Thyroid gland (tissue), 4 donors: Measurements from ENCODE around the gene RIMBP2. TPM values are rescaled to one million over a fixed set of nuclear protein-coding genes. Genes with fewer than 3 reads are reported as not detected.
"Not testable (repeated sequence)": the region's sequence is repeated elsewhere in the genome, so short reads cannot be mapped to it uniquely, and the experiment has no call there.

Source experiments
- DNase-seq, 2 donors: peaks; one replicate each; pipeline ENCODE4 v3.0.0-alpha.2; 2019
- H3K27ac ChIP-seq, 3 donors: fragments of 200-600 bp; sonication (generic); 1 replicate in 2 of 3; 2 replicates in 1 of 3; pipeline ENCODE4 v1.5.1; 2016 to 2019; ENCODE audit warnings: mild to moderate bottlenecking in 1 of 3, moderate library complexity in 1 of 3
- H3K27me3 ChIP-seq: fragments of 200-600 bp; sonication (generic); one replicate; pipeline ENCODE4 v1.5.1; 2019
- H3K36me3 ChIP-seq, 2 donors: fragments of 200-600 bp; sonication (generic); one replicate each; pipeline ENCODE4 v1.5.1; 2016 to 2019
- H3K4me1 ChIP-seq, 2 donors: fragments of 200-600 bp; sonication (generic); one replicate each; pipeline ENCODE4 v1.5.1; 2017 to 2019
- H3K4me3 ChIP-seq, 3 donors: fragments of 200-600 bp; sonication (generic); replicated peaks in 1 of 3; 1 replicate in 2 of 3; 2 replicates in 1 of 3; pipeline ENCODE4 v1.5.1; 2016; ENCODE audit warnings: mild to moderate bottlenecking in 1 of 3
- H3K9me3 ChIP-seq: fragments of 200-600 bp; sonication (generic); one replicate; pipeline ENCODE4 v1.5.1; 2017
- POLR2A ChIP-seq, 2 donors: fragments of 450-650 bp; IDR thresholded peaks; one replicate each; pipeline ENCODE4 v1.6.1; 2017; ENCODE audit warnings: antibody characterized with exemption in 2 of 2, mild to moderate bottlenecking in 2 of 2, moderate library complexity in 1 of 2
- WGBS, 2 donors: methylation state at CpG; one replicate each; pipeline ENCODE4 v1.1.5; 2017; 5-methylcytosine and 5-hydroxymethylcytosine counted together
- intact Hi-C: fragments of 100-400 bp; cut with DNase I; formaldehyde crosslinking; loops from one replicate; pipeline ENCODE4 v1.15.1; 2023
- total RNA-seq, 4 donors: library from RNA; depleted of rRNA; stranded (reverse); fragments of >200 nt; gene quantifications; one replicate each; pipeline ENCODE4 v1.2.3, GENCODE V29; 2016
- TF ChIP-seq, protein P1 (sequence below), 6 experiments: fragments of 200-600 bp in 3 of 6; fragments of 450-650 bp in 3 of 6; sonication (generic) in 3 of 6; IDR thresholded peaks; one replicate each; pipeline ENCODE4 v1.5.1; 2016 to 2019; ENCODE audit warnings: antibody characterized with exemption in 6 of 6, mild to moderate bottlenecking in 2 of 6, inconsistent platforms in 1 of 6, moderate library complexity in 1 of 6

Gene RIMBP2
- total RNA-seq, 4 donors from 2014 or later, result 0.11 to 2.2 (median 0.63) TPM

DNA sequence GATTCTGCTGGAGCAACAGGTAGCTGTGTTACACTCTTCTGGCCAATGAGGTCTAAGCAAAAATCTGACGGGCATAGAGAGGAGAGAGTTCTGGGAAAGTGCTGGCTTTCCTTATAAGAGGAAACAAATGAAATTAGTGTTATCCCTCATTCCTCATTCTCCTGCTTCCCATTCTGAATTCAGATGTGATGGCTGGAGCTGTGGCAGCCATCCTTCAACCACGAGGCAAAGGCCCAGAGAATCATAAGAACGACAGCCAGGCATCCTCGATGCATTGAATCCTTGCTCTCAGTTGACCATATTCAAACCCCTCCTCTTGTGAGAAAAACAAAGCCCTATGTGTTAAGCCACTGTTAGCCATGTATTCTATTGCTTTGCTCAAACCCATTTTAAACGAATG lies 27.5 kb upstream of the RIMBP2 start:
- H3K27me3 ChIP-seq, result no peaks in the 10 kb centered on the region
- peaks cover 0 to 6% of the 10 kb centered on the region in 2 donors for H3K4me1 ChIP-seq
- H3K4me3 ChIP-seq, result no peak overlapping the region
- H3K36me3 ChIP-seq, result no peaks in the 10 kb centered on the region
- H3K27ac ChIP-seq, result no peak overlapping the region
- DNase-seq, result no peak
- intact Hi-C loops, result no loop called here
- no peaks in the 10 kb centered on the region for H3K9me3 ChIP-seq
- TF ChIP-seq, protein P1, sequence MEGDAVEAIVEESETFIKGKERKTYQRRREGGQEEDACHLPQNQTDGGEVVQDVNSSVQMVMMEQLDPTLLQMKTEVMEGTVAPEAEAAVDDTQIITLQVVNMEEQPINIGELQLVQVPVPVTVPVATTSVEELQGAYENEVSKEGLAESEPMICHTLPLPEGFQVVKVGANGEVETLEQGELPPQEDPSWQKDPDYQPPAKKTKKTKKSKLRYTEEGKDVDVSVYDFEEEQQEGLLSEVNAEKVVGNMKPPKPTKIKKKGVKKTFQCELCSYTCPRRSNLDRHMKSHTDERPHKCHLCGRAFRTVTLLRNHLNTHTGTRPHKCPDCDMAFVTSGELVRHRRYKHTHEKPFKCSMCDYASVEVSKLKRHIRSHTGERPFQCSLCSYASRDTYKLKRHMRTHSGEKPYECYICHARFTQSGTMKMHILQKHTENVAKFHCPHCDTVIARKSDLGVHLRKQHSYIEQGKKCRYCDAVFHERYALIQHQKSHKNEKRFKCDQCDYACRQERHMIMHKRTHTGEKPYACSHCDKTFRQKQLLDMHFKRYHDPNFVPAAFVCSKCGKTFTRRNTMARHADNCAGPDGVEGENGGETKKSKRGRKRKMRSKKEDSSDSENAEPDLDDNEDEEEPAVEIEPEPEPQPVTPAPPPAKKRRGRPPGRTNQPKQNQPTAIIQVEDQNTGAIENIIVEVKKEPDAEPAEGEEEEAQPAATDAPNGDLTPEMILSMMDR (IDR thresholded peaks at IDR 0.05), result no peak
- no peak for TF ChIP-seq POLR2A (IDR thresholded peaks at IDR 0.05)
- 92 to 94% methylated on average over 5 of the region's 5 CpGs for WGBS, 2 donors

DNA sequence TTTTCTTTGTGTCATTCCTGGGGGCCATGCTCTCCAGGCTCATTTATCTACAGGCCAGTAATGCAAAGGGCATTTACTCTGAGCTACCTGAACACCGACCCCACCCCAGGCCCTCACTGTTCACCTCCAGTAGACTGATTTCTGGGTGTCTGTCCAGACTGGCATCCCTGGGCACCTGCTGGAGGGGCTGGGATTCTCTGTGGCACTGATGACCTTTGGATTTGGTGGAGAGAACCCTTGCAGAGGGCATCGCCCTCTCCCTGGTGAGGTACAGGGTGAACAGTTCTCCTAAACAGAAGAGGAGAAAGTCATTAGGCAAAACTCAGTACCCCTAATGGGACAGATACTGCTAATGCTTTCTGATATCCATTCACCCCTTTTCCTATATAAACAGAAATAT lies 27.1 kb upstream of the RIMBP2 start:
- H3K36me3 ChIP-seq, result no peaks in the 10 kb centered on the region
- no peaks in the 10 kb centered on the region for H3K9me3 ChIP-seq
- peaks cover 0 to 4% of the 10 kb centered on the region in 2 donors for H3K4me1 ChIP-seq
- DNase-seq, result no peak
- no peaks in the 10 kb centered on the region for H3K27me3 ChIP-seq
- no peak overlapping the region for H3K4me3 ChIP-seq
- intact Hi-C loops, result no loop called here
- no peak for TF ChIP-seq POLR2A (IDR thresholded peaks at IDR 0.05)
- TF ChIP-seq, protein P1 (IDR thresholded peaks at IDR 0.05), result no peak
- 90 to 94% methylated on average over 2 of the region's 2 CpGs for WGBS, 2 donors
- no peak overlapping the region for H3K27ac ChIP-seq

DNA sequence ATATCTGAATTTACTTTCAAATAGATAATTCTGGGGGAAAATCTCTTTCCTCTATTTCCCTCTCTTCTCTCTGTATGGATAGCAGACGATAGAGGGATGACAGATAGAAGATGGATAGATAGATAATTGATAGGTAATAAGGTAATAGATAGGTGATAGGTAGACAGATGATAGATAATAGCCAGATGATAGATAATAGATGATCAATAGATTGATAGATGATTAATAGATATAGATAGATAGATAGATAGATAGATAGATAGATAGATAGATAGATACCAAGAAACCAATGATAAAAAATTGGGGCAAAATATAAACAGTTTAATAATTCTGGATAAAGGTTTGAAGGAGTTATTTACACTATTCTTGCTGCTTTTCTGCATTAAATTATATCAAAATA lies 26.6 kb upstream of the RIMBP2 start:
- Histone ChIP-seq H3K27me3 (no peaks in the 10 kb centered on the region), H3K4me1 (no peaks in the 10 kb centered on the region), H3K36me3 (no peaks in the 10 kb centered on the region), H3K9me3 (no peaks in the 10 kb centered on the region), H3K4me3 (no peak overlapping the region), H3K27ac (no peak overlapping the region)
- 88 to 89% methylated on average over 1 of the region's 1 CpG for WGBS, 2 donors
- intact Hi-C loops, result no loop called here
- TF ChIP-seq, protein P1 (IDR thresholded peaks at IDR 0.05), result no peak
- no peak for TF ChIP-seq POLR2A (IDR thresholded peaks at IDR 0.05)
- no peak for DNase-seq

DNA sequence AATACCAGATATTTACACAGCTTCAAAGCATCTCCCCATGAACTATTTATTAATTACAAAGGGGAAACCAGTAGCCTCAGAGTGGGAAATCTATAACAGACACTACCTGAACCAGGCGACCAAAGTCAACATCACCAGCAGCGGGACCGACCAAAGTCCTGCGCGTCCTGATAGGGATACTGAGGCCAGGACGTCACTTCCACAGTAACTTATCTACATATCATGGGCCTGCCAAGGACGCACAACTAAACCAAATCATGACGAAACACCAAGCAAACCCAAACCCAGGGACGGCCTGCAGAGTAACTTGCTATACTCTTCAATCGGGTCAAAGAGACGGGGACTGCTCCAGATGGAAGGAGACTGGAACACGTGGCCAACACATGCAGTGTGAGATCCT lies 26.0 kb upstream of the RIMBP2 start:
- H3K36me3 ChIP-seq, result no peaks in the 10 kb centered on the region
- intact Hi-C loops, result no loop called here
- no peaks in the 10 kb centered on the region for H3K4me1 ChIP-seq
- H3K27me3 ChIP-seq, result no peaks in the 10 kb centered on the region
- H3K9me3 ChIP-seq, result no peaks in the 10 kb centered on the region
- no peak overlapping the region for H3K4me3 ChIP-seq
- no peak for TF ChIP-seq POLR2A (IDR thresholded peaks at IDR 0.05)
- TF ChIP-seq, protein P1 (IDR thresholded peaks at IDR 0.05), result no peak
- DNase-seq, result no peak
- WGBS, 2 donors, result 88 to 89% methylated on average over 12 of the region's 12 CpGs
- no peak overlapping the region for H3K27ac ChIP-seq

DNA sequence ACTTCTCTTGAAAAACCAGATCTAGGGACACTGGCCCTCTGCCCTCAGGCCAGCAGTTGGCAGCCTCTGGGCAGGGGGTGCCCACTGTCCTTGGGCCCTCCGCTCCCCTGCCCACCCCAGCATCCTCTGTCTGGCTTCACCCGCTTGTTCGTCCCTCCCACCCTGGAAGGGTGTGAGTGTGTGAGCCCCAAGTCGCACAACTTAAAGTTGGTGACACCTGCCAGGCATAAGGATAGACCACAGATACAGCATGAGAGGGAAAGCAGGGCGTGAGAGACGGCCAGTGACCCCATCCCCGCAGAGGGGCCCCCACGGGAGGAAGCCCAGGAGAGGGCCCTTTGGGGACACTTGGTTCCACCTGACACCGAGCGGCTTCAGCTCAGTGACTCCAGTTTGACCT lies 23.5 kb upstream of the RIMBP2 start:
- DNase-seq, result no peak
- Histone ChIP-seq H3K27ac (no peak overlapping the region), H3K4me3 (no peak overlapping the region), H3K27me3 (no peaks in the 10 kb centered on the region), H3K36me3 (no peaks in the 10 kb centered on the region), H3K9me3 (no peaks in the 10 kb centered on the region), H3K4me1 (no peaks in the 10 kb centered on the region)
- no peak for TF ChIP-seq POLR2A (IDR thresholded peaks at IDR 0.05)
- TF ChIP-seq, protein P1 (IDR thresholded peaks at IDR 0.05), result no peak
- WGBS, 2 donors, result 68 to 81% methylated on average over 6 to 8 of the region's 10 CpGs
- intact Hi-C loops, result no loop called here

DNA sequence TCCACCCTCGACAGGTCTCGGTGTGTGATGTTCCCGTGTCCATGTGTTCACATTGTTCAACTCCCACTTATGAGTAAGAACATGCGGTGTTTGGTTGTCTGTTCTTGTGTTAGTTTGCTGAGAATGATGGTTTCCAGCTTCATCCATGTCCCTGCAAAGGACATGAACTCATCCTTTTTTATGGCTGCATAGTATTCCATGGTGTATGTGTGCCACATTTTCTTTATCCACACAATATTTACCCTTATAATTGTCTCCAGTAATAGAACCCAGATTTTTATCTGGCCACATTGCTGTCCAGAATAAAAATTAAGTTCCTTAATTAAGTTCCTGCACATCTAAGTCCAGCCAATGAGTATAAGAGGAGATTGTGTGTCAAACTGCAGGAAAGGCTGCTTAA lies 22.3 kb upstream of the RIMBP2 start:
- H3K4me3 ChIP-seq, DNase-seq, intact Hi-C loops, H3K27ac ChIP-seq, H3K9me3 ChIP-seq, H3K27me3 ChIP-seq, H3K36me3 ChIP-seq, H3K4me1 ChIP-seq: not testable (repeated sequence)
- WGBS, 2 donors, result 95 to 96% methylated on average over 4 of the region's 4 CpGs
